ENCODE results near the gene PLSCR5. TPM values are rescaled to one million over a fixed set of nuclear protein-coding genes. Genes with fewer than 3 reads are reported as not detected.
A peak's percentile ranks its signal among the peaks of the same experiment; 100 is the strongest.

The PLSCR5 gene
- total RNA-seq, 1 experiment from 2014 or later, result not detected

DNA sequence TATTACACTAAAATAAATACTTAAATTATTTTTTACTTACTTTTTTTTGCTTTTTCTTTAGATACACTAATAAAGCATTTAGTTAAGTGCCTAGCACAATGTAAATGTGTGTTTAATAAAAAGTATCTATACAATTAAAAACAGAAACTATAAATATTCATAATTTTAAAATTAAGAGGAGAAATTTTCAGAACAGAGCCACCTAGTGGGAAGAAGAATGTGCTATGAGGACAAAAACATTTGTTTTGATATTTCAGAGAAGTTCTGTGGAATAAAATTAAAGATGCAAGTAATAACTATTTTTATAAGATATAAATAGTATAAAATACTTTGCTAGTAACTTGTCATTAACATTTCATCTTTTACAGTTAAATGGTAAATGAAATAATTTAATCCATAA lies 33.6 kb upstream of the PLSCR5 start:
- H3K79me2 ChIP-seq (ENCODE audit: low read depth), result no peaks in the 10 kb centered on the region
- TF ChIP-seq EZH2 (IDR thresholded peaks at IDR 0.05; ENCODE audit: low read depth), result no peak
- TF ChIP-seq, protein P1, sequence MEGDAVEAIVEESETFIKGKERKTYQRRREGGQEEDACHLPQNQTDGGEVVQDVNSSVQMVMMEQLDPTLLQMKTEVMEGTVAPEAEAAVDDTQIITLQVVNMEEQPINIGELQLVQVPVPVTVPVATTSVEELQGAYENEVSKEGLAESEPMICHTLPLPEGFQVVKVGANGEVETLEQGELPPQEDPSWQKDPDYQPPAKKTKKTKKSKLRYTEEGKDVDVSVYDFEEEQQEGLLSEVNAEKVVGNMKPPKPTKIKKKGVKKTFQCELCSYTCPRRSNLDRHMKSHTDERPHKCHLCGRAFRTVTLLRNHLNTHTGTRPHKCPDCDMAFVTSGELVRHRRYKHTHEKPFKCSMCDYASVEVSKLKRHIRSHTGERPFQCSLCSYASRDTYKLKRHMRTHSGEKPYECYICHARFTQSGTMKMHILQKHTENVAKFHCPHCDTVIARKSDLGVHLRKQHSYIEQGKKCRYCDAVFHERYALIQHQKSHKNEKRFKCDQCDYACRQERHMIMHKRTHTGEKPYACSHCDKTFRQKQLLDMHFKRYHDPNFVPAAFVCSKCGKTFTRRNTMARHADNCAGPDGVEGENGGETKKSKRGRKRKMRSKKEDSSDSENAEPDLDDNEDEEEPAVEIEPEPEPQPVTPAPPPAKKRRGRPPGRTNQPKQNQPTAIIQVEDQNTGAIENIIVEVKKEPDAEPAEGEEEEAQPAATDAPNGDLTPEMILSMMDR (conservative IDR thresholded peaks at IDR 0.05), result peak; percentile 58
- no peaks in the 10 kb centered on the region for H4K20me1 ChIP-seq (ENCODE audit: insufficient read depth)
- H3K4me3 ChIP-seq, result no peak overlapping the region
- H3K27ac ChIP-seq, result no peak overlapping the region
- DNase-seq, result no peak
- no peak overlapping the region for H3K4me2 ChIP-seq
- H3F3A ChIP-seq (ENCODE audit: insufficient read depth, low read depth), result no peaks in the 10 kb centered on the region
- intact Hi-C loops (cut with micrococcal nuclease; ENCODE audit: unreplicated experiment), result no loop called here
- H3K9me3 ChIP-seq (ENCODE audit: insufficient read depth, low read depth), result no peaks in the 10 kb centered on the region
- ChIA-PET CTCF (interaction anchor here (1.1 to 1.3 kb wide), 2 partner anchors 49 to 448 kb away, joined by 3 to 7 read pairs; no protein-coding TSS in a partner anchor), POLR2A (ENCODE audit: unreplicated experiment) (no interaction called here)
- H2AFZ ChIP-seq, result no peak overlapping the region
- no peaks in the 10 kb centered on the region for H3K9me2 ChIP-seq (ENCODE audit: insufficient read depth)
- H3K4me1 ChIP-seq (replicated peaks; ENCODE audit: insufficient read depth), result no peaks in the 10 kb centered on the region
- no peaks in the 10 kb centered on the region for H3K27me3 ChIP-seq (ENCODE audit: insufficient read depth, low read depth)
- H3K36me3 ChIP-seq (ENCODE audit: low read depth), result no peaks in the 10 kb centered on the region
- BruUV-seq (replicated peaks), result no TSS peak

DNA sequence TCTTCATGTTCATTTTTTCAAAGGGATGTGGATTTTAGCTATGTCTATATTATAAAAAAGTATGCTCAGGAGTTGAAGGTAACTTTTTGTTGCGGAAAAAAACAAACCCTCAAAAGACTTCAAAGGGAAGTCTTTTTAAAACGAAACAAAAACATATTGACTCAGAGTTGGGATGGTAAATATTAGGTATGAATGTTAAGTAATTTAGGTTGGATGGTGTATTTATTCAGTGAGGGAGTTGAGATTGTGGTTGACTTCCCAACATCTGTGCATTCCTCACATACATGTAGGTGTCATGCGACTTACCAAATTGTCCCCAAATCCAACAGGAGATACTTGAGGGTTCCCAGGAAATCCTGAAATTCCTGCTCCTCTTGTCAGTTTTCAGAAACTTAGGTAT lies 32.7 kb upstream of the PLSCR5 start:
- ChIA-PET POLR2A (ENCODE audit: unreplicated experiment) (no interaction called here), CTCF (interaction anchor here (0.6 kb wide), 1 partner anchor 52 kb away, joined by 5 read pairs; no protein-coding TSS in a partner anchor)
- no peaks in the 10 kb centered on the region for H3K9me2 ChIP-seq (ENCODE audit: insufficient read depth)
- H3K27ac ChIP-seq, result no peak overlapping the region
- H3K36me3 ChIP-seq (ENCODE audit: low read depth), result no peaks in the 10 kb centered on the region
- no peaks in the 10 kb centered on the region for H4K20me1 ChIP-seq (ENCODE audit: insufficient read depth)
- H2AFZ ChIP-seq, result no peak overlapping the region
- H3K4me1 ChIP-seq (replicated peaks; ENCODE audit: insufficient read depth), result no peaks in the 10 kb centered on the region
- no TSS peak for BruUV-seq (replicated peaks)
- H3K4me2 ChIP-seq, result no peak overlapping the region
- H3K27me3 ChIP-seq (ENCODE audit: insufficient read depth, low read depth), result no peaks in the 10 kb centered on the region
- H3F3A ChIP-seq (ENCODE audit: insufficient read depth, low read depth), result no peaks in the 10 kb centered on the region
- no peak for DNase-seq
- TF ChIP-seq, protein P1 (conservative IDR thresholded peaks at IDR 0.05), result no peak
- TF ChIP-seq EZH2 (IDR thresholded peaks at IDR 0.05; ENCODE audit: low read depth), result no peak
- H3K79me2 ChIP-seq (ENCODE audit: low read depth), result no peaks in the 10 kb centered on the region
- no peaks in the 10 kb centered on the region for H3K9me3 ChIP-seq (ENCODE audit: insufficient read depth, low read depth)
- intact Hi-C loops (cut with micrococcal nuclease; ENCODE audit: unreplicated experiment), result no loop called here
- no peak overlapping the region for H3K4me3 ChIP-seq

DNA sequence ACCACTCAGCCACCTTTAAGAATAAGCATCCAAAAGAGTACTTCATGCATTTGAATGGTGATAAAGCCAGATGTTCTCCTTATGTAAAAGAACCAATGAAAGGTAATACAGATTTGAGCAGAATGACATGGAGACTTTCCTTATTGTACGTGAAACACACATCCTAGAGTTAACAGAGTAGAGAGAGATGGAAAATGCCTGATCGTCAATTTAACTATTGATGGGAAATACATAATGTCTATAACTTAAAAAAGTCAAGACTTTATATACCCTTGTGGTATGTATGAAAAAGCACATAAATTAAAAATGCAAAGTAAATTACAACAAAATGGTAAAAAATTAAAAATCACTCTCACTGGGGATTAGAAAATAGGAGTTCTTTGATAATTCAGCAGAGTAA lies 31.7 kb upstream of the PLSCR5 start:
- intact Hi-C loops (cut with micrococcal nuclease; ENCODE audit: unreplicated experiment), result no loop called here
- BruUV-seq (replicated peaks), result no TSS peak
- Histone ChIP-seq H3K27ac (no peak overlapping the region), H3K27me3 (ENCODE audit: insufficient read depth, low read depth) (no peaks in the 10 kb centered on the region), H3K4me2 (no peak overlapping the region), H3K9me3 (ENCODE audit: insufficient read depth, low read depth) (no peaks in the 10 kb centered on the region), H3K79me2 (ENCODE audit: low read depth) (no peaks in the 10 kb centered on the region), H3K36me3 (ENCODE audit: low read depth) (no peaks in the 10 kb centered on the region), H3K4me3 (no peak overlapping the region), H3F3A (ENCODE audit: insufficient read depth, low read depth) (no peaks in the 10 kb centered on the region), H3K9me2 (ENCODE audit: insufficient read depth) (no peaks in the 10 kb centered on the region), H4K20me1 (ENCODE audit: insufficient read depth) (no peaks in the 10 kb centered on the region), H3K4me1 (replicated peaks; ENCODE audit: insufficient read depth) (no peaks in the 10 kb centered on the region), H2AFZ (0 out of 2 replicates have a peak overlapping the region, but pooled peaks have one; percentile 2)
- ChIA-PET POLR2A (ENCODE audit: unreplicated experiment) (no interaction called here), CTCF (no interaction called here)
- DNase-seq, result no peak
- no peak for TF ChIP-seq EZH2 (IDR thresholded peaks at IDR 0.05; ENCODE audit: low read depth)
- TF ChIP-seq, protein P1 (conservative IDR thresholded peaks at IDR 0.05), result no peak
